Neural cell (in vitro differentiated cells): Measurements from ENCODE around the gene KRTAP10-1. TPM values are rescaled to one million over a fixed set of nuclear protein-coding genes. Genes with fewer than 3 reads are reported as not detected.

Source experiments
- polyA plus RNA-seq: library from polyadenylated mRNA; depleted of rRNA; stranded (reverse); fragments of >200 nt; gene quantifications from 2 replicates; pipeline ENCODE4 v1.2.3, GENCODE V29; 2014

The KRTAP10-1 gene
- polyA plus RNA-seq, 1 donor from 2014 or later = not detected

Other genes starting within 250 kb of the KRTAP10-1 start
- gene PFKL, start 240.1 kb downstream of the KRTAP10-1 start, polyA plus RNA-seq = 79.6 and 94.4 TPM in 2 replicates
- 36.0 and 36.5 TPM in 2 replicates for gene CFAP410, start 200.8 kb downstream of the KRTAP10-1 start, polyA plus RNA-seq
- 0.14 and 0.16 TPM in 2 replicates for gene TRPM2, start 186.6 kb downstream of the KRTAP10-1 start, polyA plus RNA-seq
- 3.8 and 5.0 TPM in 2 replicates for gene LRRC3, start 84.7 kb downstream of the KRTAP10-1 start, polyA plus RNA-seq
- not detected in 2 replicates for gene KRTAP10-2, start 11.3 kb upstream of the KRTAP10-1 start, polyA plus RNA-seq
- gene KRTAP10-3, start 18.6 kb upstream of the KRTAP10-1 start, polyA plus RNA-seq = not detected in 2 replicates
- not detected in 2 replicates for gene KRTAP10-4, start 33.5 kb upstream of the KRTAP10-1 start, polyA plus RNA-seq
- gene KRTAP10-5, start 40.4 kb upstream of the KRTAP10-1 start, polyA plus RNA-seq = not detected in 2 replicates
- not detected in 2 replicates for gene KRTAP10-6, start 52.3 kb upstream of the KRTAP10-1 start, polyA plus RNA-seq
- not detected in 2 replicates for gene KRTAP10-7, start 60.4 kb upstream of the KRTAP10-1 start, polyA plus RNA-seq
- not detected in 2 replicates for gene KRTAP10-8, start 71.9 kb upstream of the KRTAP10-1 start, polyA plus RNA-seq
- not detected in 2 replicates for gene KRTAP10-9, start 86.9 kb upstream of the KRTAP10-1 start, polyA plus RNA-seq
- gene KRTAP10-10, start 97.2 kb upstream of the KRTAP10-1 start, polyA plus RNA-seq = not detected in 2 replicates
- gene KRTAP10-11, start 106.2 kb upstream of the KRTAP10-1 start, polyA plus RNA-seq = not detected in 2 replicates
- not detected in 2 replicates for gene KRTAP12-4, start 114.5 kb upstream of the KRTAP10-1 start, polyA plus RNA-seq
- not detected in 2 replicates for gene KRTAP12-3, start 117.7 kb upstream of the KRTAP10-1 start, polyA plus RNA-seq
- not detected in 2 replicates for gene KRTAP12-2, start 126.7 kb upstream of the KRTAP10-1 start, polyA plus RNA-seq
- gene KRTAP12-1, start 142.0 kb upstream of the KRTAP10-1 start, polyA plus RNA-seq = not detected in 2 replicates
- gene KRTAP10-12, start 157.0 kb upstream of the KRTAP10-1 start, polyA plus RNA-seq = not detected in 2 replicates
- 0.19 TPM in 1 of 2 replicates, not detected in the other for gene TSPEAR, start 171.4 kb upstream of the KRTAP10-1 start, polyA plus RNA-seq